Gastrocnemius medialis (tissue), 4 donors: Measurements from ENCODE around the gene PDCD11.

Experiments used
- CTCF ChIP-seq, 5 experiments: fragments of 450-650 bp in 3 of 5; fragments of 200-600 bp in 2 of 5; sonication (generic) in 2 of 5; IDR thresholded peaks in 4 of 5; conservative IDR thresholded peaks in 1 of 5; 1 replicate in 4 of 5; 2 replicates in 1 of 5; pipeline ENCODE4 v1.5.1; 2016 to 2019; ENCODE audit warnings: antibody characterized with exemption in 5 of 5, mild to moderate bottlenecking in 3 of 5, moderate library complexity in 3 of 5
- POLR2A ChIP-seq, 2 donors: fragments of 450-650 bp; IDR thresholded peaks; one replicate each; pipeline ENCODE4 v1.6.1; 2017; ENCODE audit warnings: antibody characterized with exemption in 2 of 2, mild to moderate bottlenecking in 2 of 2, moderate library complexity in 2 of 2

GRCh38 chr10:103449208-103450144 lies 53.0 kb downstream of the PDCD11 start:
- TF ChIP-seq CTCF (IDR thresholded peaks at IDR 0.05 in 4 of 5, conservative IDR thresholded peaks at IDR 0.05 in 1 of 5) (no peak), POLR2A (IDR thresholded peaks at IDR 0.05) (no peak)
